Measurements from ENCODE around the gene RERG. TPM values are rescaled to one million over a fixed set of nuclear protein-coding genes. Genes with fewer than 3 reads are reported as not detected.

RERG gene
- total RNA-seq, 2 experiments from 2014 or later, result not detected

DNA sequence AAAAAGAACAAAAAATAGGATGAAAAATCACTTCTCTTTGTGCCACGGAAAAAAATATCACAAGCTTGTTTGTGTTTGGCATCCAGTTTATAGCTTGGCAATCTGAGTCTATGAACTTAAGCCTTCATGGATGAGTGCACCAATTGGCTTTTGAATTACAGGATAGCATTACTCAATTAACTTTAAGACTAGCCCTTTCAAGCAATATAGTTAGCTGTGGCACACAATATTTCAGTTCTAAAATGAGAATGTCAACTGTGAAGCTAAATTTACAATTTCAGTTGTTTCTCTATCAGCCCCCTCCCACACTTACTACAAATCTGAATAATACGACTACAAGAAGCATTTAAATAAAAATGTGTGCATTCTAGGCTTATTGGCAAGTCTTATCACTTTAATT, 8.3 kb downstream of the RERG start:
- Mint-ChIP-seq H3K4me1 (no peaks in the 10 kb centered on the region), H3K36me3 (no peaks in the 10 kb centered on the region), H3K27ac (no peak overlapping the region), H3K27me3 (peaks cover 36% of the 10 kb centered on the region), H3K4me3 (no peak overlapping the region), H3K9me3 (ENCODE audit: low read depth) (no peaks in the 10 kb centered on the region)
- CTCF ChIA-PET, result interaction anchor here (0.9 to 2.1 kb wide), 2 partner anchors 8 to 31 kb away, joined by 3 to 17 read pairs; partner anchors contain the start of gene RERG
- DNase-seq, result no peak
- ATAC-seq, result no peak

DNA sequence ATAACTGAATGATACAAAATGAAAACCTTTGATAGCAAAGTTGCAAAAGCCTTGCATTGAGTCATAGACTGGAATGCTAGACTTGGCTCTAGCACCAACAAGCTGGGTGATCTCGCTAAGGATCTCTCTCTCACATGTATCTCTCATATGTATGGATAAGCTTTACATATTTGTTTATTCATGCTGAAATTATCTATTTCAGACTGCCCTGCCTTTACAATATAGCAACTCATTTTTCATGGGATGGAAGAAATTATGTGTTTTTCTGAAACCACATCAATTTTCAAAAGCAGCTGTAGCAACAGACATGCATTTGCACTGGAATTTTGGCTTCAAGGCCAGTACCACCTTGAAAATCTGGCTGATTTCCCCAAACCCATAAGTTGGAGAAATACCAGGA, 11.4 kb downstream of the RERG start:
- DNase-seq (no peak), ATAC-seq (no peak)
- Mint-ChIP-seq H3K9me3 (ENCODE audit: low read depth) (no peaks in the 10 kb centered on the region), H3K27me3 (peaks cover 22% of the 10 kb centered on the region), H3K36me3 (no peaks in the 10 kb centered on the region), H3K27ac (no peak overlapping the region), H3K4me3 (no peak overlapping the region), H3K4me1 (no peaks in the 10 kb centered on the region)
- CTCF ChIA-PET, result no interaction called here

DNA sequence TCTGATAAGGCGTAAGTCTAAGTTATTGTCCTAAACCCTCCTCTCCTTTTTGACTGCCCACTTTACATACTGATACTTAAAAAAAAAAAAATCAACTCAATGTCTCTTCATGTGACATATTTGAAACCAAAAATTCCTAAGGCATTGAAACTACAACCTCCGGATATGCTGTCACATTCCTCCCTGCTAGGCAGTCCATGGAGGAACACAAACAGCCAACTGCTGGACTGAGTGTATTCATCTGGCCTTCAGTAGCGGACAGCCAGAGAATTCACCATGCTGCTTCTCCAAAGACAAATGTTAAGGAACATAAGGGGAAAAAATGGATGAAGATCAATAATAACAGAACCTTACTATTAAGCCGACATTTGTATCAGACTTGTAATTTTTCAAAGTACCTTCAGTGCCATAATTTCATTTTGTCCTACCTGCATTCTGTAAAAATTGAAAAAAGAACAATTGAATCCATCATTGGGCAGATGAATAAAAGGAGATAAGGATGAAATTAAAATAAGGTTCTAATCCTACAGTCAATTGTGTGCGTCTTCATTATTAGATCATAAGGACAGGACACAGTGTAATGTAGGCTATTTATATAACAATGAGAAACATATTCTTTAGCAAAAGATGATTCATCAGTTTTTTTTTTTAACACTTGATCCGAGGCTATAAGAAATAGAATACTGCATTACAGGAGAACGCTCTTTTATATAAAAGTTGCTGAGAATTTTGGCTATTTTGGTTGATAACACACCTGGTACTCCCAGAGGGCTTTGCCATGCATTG, 12.2 kb downstream of the RERG start:
- H3K36me3 Mint-ChIP-seq, result no peaks in the 10 kb centered on the region
- H3K9me3 Mint-ChIP-seq (ENCODE audit: low read depth), result no peaks in the 10 kb centered on the region
- CTCF ChIA-PET, result interaction anchor here (1.1 kb wide), 1 partner anchor 12 kb away, joined by 3 read pairs; the partner anchor contains the start of gene RERG
- no peaks in the 10 kb centered on the region for H3K4me1 Mint-ChIP-seq
- no peak for DNase-seq
- no peak overlapping the region for H3K4me3 Mint-ChIP-seq
- H3K27me3 Mint-ChIP-seq, result peaks cover 20% of the 10 kb centered on the region
- no peak overlapping the region for H3K27ac Mint-ChIP-seq
- ATAC-seq, result no peak

- H3K4me3 Mint-ChIP-seq, result no peak overlapping the region
- ATAC-seq (no peak), DNase-seq (no peak)
- H3K4me1 Mint-ChIP-seq, result no peaks in the 10 kb centered on the region
- H3K27ac Mint-ChIP-seq, result no peak overlapping the region
- no peaks in the 10 kb centered on the region for H3K36me3 Mint-ChIP-seq
- CTCF ChIA-PET, result interaction anchor here (1.1 kb wide), 1 partner anchor 13 kb away, joined by 3 read pairs; the partner anchor contains the start of gene RERG
- no peaks in the 10 kb centered on the region for H3K9me3 Mint-ChIP-seq (ENCODE audit: low read depth)
- H3K27me3 Mint-ChIP-seq, result peaks cover 19% of the 10 kb centered on the region
These were observed 13.1 kb downstream of the RERG start for GRCh38 chr12:15208140-15208539.

- no peak overlapping the region for H3K4me3 Mint-ChIP-seq
- no peak for DNase-seq
- H3K36me3 Mint-ChIP-seq, result no peaks in the 10 kb centered on the region
- peaks cover 23% of the 10 kb centered on the region for H3K27me3 Mint-ChIP-seq
- no peaks in the 10 kb centered on the region for H3K4me1 Mint-ChIP-seq
- no peak overlapping the region for H3K27ac Mint-ChIP-seq
- CTCF ChIA-PET, result interaction anchor here (2.3 kb wide), 1 partner anchor 15 kb away, joined by 8 read pairs; the partner anchor contains the start of gene RERG
- no peak for ATAC-seq
- no peaks in the 10 kb centered on the region for H3K9me3 Mint-ChIP-seq (ENCODE audit: low read depth)
These were observed 14.3 kb downstream of the RERG start for GRCh38 chr12:15206831-15207389.

DNA sequence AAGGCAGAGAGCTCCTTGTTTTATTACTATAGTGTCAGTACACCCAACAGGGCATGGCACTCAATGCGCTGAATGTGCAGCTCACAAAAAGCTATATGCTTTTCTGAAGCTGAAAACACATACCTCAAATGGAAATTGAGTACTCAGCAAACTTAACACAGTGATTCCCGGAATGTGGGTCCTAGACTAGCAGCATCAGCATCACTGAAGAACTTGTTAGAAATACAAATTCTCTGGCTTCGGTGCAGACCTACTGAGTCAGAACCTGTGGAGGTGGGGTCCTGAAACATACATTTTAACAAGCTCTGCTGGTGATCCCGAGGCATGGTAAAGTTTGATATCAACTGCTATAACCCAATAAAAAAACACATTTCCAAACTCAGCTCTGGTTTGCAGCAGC, 14.9 kb downstream of the RERG start:
- Mint-ChIP-seq H3K27me3 (peaks cover 23% of the 10 kb centered on the region), H3K4me3 (no peak overlapping the region), H3K27ac (no peak overlapping the region), H3K36me3 (no peaks in the 10 kb centered on the region), H3K9me3 (ENCODE audit: low read depth) (no peaks in the 10 kb centered on the region), H3K4me1 (no peaks in the 10 kb centered on the region)
- CTCF ChIA-PET, result interaction anchor here (2.3 kb wide), 1 partner anchor 16 kb away, joined by 8 read pairs; the partner anchor contains the start of gene RERG
- DNase-seq, result no peak
- ATAC-seq, result no peak

GRCh38 chr12:15205341-15206010, 15.7 kb downstream of the RERG start:
- ATAC-seq, result no peak
- Mint-ChIP-seq H3K36me3 (no peaks in the 10 kb centered on the region), H3K27me3 (peaks cover 25% of the 10 kb centered on the region), H3K27ac (no peak overlapping the region), H3K9me3 (ENCODE audit: low read depth) (no peaks in the 10 kb centered on the region), H3K4me3 (no peak overlapping the region), H3K4me1 (no peaks in the 10 kb centered on the region)
- no peak for DNase-seq
- CTCF ChIA-PET, result interaction anchor here (2.3 kb wide), 1 partner anchor 16 kb away, joined by 8 read pairs; the partner anchor contains the start of gene RERG

DNA sequence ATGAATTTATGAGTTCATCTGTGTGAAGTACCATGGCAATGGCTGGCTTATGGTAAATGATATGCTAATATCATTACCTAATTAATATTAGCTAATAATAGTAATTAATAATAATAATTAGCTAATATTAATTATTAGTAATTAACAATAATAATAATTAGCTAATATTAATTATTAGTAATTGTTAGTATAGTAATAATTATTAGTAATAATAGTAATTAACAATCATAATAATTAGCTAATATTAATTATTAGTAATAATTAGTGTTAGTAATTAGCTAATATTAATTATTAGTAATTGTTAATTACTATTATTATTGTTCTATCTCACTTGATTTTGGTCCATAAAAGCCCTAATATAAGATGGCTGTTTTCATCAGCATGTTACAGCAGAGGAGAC, 19.8 kb downstream of the RERG start:
- Mint-ChIP-seq H3K4me3 (no peak overlapping the region), H3K4me1 (no peaks in the 10 kb centered on the region), H3K9me3 (ENCODE audit: low read depth) (no peaks in the 10 kb centered on the region), H3K27me3 (peaks cover 14% of the 10 kb centered on the region), H3K27ac (no peak overlapping the region), H3K36me3 (no peaks in the 10 kb centered on the region)
- DNase-seq, result no peak
- ATAC-seq, result no peak
- CTCF ChIA-PET, result interaction anchor here (0.8 kb wide), 1 partner anchor 20 kb away, joined by 3 read pairs; the partner anchor contains the start of gene RERG

- ATAC-seq (no peak), DNase-seq (no peak)
- Mint-ChIP-seq H3K9me3 (ENCODE audit: low read depth) (no peaks in the 10 kb centered on the region), H3K27me3 (peaks cover 10% of the 10 kb centered on the region), H3K27ac (no peak overlapping the region), H3K36me3 (no peaks in the 10 kb centered on the region), H3K4me3 (no peak overlapping the region), H3K4me1 (no peaks in the 10 kb centered on the region)
- CTCF ChIA-PET, result interaction anchor here (0.8 kb wide), 1 partner anchor 20 kb away, joined by 3 read pairs; the partner anchor contains the start of gene RERG
These were observed 20.2 kb downstream of the RERG start for GRCh38 chr12:15201056-15201455.

DNA sequence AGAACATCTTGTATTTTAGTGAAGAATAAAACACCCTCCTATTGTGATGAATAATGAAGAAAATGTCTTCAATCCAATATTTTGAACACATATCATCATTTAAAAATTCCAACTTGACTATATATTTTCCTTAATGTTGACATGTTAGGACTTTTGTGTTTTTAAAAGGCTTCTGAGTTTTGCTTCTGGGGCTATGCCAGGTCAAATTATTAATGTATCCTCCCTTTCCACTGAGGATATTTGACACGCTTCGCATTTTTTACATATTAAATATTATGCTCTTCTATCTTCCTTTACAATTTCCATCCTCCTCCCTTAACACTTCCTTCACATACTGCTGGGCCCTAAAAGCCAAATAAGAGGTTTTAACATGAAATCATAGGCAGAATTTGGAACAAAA, 20.6 kb downstream of the RERG start:
- Mint-ChIP-seq H3K4me1 (no peaks in the 10 kb centered on the region), H3K27me3 (peaks cover 9% of the 10 kb centered on the region), H3K27ac (no peak overlapping the region), H3K36me3 (no peaks in the 10 kb centered on the region), H3K4me3 (no peak overlapping the region), H3K9me3 (ENCODE audit: low read depth) (no peaks in the 10 kb centered on the region)
- CTCF ChIA-PET, result no interaction called here
- no peak for ATAC-seq
- no peak for DNase-seq

DNA sequence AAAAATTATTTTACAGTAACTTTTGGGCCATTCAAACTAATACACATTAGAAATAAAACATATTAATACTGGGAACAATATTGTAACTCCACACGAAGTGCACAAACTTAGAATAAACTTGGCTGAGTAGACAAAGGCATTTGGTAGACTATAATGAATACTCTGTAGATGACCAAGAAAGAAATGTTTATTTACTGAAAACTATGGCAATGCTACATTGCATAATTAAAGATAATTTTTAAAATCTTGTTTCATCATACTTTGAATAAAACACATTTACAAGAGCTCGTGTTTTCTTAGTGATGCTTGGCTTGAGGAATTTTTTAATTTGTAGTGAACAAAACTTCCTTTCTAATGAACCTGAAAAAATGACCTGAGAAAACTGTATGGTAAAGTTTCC, 21.3 kb downstream of the RERG start:
- no peak overlapping the region for H3K4me3 Mint-ChIP-seq
- H3K27me3 Mint-ChIP-seq, result peaks cover 9% of the 10 kb centered on the region
- no peak overlapping the region for H3K27ac Mint-ChIP-seq
- ATAC-seq (no peak), DNase-seq (no peak)
- CTCF ChIA-PET, result no interaction called here
- H3K9me3 Mint-ChIP-seq (ENCODE audit: low read depth), result no peaks in the 10 kb centered on the region
- H3K4me1 Mint-ChIP-seq, result no peaks in the 10 kb centered on the region
- H3K36me3 Mint-ChIP-seq, result no peaks in the 10 kb centered on the region

- peaks cover 20% of the 10 kb centered on the region for H3K27me3 Mint-ChIP-seq
- CTCF ChIA-PET, result interaction anchor here (1.5 to 2.5 kb wide), 2 partner anchors 23 to 24 kb away, joined by 3 to 8 read pairs; partner anchors contain the start of gene RERG
These were observed 24.3 kb downstream of the RERG start for GRCh38 chr12:15196678-15197505.

DNA sequence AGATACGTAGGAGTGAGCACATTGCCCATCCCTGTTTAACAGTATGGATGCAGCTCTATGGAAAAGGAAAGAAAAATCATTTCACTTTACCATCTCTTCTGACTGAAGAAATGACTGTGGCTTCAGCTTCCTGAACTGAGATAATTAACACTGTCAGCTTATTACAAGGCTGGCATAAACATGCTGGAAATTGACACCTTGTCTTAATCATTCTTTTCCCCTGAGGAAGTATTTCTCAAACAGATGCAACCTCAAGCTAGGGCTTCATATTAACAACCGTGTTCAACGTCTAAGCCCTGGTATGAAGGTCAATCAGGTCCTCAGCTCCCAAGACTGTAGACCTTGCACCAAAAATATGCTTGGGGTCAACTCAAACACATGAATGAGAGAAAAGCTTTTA, 25.0 kb downstream of the RERG start:
- H3K4me1 Mint-ChIP-seq, result no peaks in the 10 kb centered on the region
- DNase-seq, result no peak
- H3K4me3 Mint-ChIP-seq, result no peak overlapping the region
- H3K27me3 Mint-ChIP-seq, result peaks cover 20% of the 10 kb centered on the region
- CTCF ChIA-PET, result interaction anchor here (1.5 to 2.5 kb wide), 2 partner anchors 23 to 25 kb away, joined by 3 to 8 read pairs; partner anchors contain the start of gene RERG
- H3K9me3 Mint-ChIP-seq (ENCODE audit: low read depth), result no peaks in the 10 kb centered on the region
- no peak for ATAC-seq
- H3K36me3 Mint-ChIP-seq, result no peaks in the 10 kb centered on the region
- no peak overlapping the region for H3K27ac Mint-ChIP-seq

More at GRCh38 chr12:15196678-15197505, 24.3 kb downstream of the RERG start:
- no peak overlapping the region for H3K4me3 Mint-ChIP-seq
- H3K9me3 Mint-ChIP-seq (ENCODE audit: low read depth), result no peaks in the 10 kb centered on the region
- ATAC-seq (no peak), DNase-seq (no peak)
- H3K36me3 Mint-ChIP-seq, result no peaks in the 10 kb centered on the region
- H3K27ac Mint-ChIP-seq, result no peak overlapping the region
- H3K4me1 Mint-ChIP-seq, result no peaks in the 10 kb centered on the region

Measured in activated CD8-positive, alpha-beta memory T cell treated with anti-CD3 and anti-CD28 coated beads, Interleukin-2, amount 10 ng/mL, durations not matched to agents 7 days and 5 days (primary cell).